Sigmoid colon (tissue), 4 donors: ENCODE data around the gene PKP1.

Experiments
- CTCF ChIP-seq, 4 experiments: fragments of 450-650 bp in 3 of 4; fragments of 200-600 bp in 1 of 4; IDR thresholded peaks; one replicate each; pipeline ENCODE4 v1.5.1; 2016 to 2019; ENCODE audit warnings: antibody characterized with exemption in 4 of 4, mild to moderate bottlenecking in 3 of 4, moderate library complexity in 2 of 4
- EP300 ChIP-seq, 4 donors: sonication (generic); formaldehyde crosslinking; IDR thresholded peaks; one replicate each; pipeline ENCODE4 v1.6.1; 2017; ENCODE audit warnings: antibody characterized with exemption in 4 of 4
- POLR2A ChIP-seq, 2 donors: fragments of 450-650 bp; IDR thresholded peaks; one replicate each; pipeline ENCODE4 v1.6.1; 2016; ENCODE audit warnings: antibody characterized with exemption in 2 of 2, mild to moderate bottlenecking in 2 of 2, moderate library complexity in 2 of 2
- POLR2AphosphoS5 ChIP-seq, 4 donors: sonication (generic); formaldehyde crosslinking; IDR thresholded peaks; one replicate each; pipeline ENCODE4 v1.6.1; 2017; ENCODE audit warnings: antibody characterized with exemption in 4 of 4

DNA sequence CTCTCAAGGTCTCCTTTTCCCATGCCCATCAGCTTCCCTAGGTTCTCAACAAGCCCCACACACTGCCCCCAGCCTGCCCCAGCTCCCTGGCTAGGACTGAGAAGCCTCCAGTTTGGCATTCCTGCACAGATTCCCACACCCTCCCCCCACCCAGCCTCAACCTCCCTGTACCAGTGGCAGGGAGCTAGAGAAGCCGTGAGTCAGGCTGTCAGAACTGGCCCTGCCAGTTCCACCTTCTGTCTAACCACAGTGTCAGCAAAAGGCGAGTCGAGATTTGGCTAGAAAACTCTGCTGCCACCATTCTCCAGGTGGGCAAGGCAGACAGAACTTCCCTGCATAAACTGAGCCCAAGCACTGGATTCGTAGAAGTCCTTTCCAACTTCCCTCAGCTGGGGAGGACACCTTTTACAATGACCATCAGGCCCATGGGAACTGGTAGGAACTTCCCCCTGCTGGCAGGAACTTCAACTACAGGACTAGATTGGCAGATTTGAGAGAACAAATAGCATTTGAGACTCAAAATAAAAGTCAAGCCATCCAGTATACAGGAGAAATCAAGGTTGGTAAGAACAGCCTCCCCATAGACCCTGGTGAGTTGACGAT lies 63.1 kb downstream of the PKP1 start:
- TF ChIP-seq CTCF (IDR thresholded peaks at IDR 0.05) (peak in 1 of 4 experiments; percentile 29), POLR2AphosphoS5 (IDR thresholded peaks at IDR 0.05) (no peak), EP300 (IDR thresholded peaks at IDR 0.05) (no peak), POLR2A (IDR thresholded peaks at IDR 0.05) (no peak)
